ENCODE measurements around the gene AAGAB. TPM values are rescaled to one million over a fixed set of nuclear protein-coding genes. Genes with fewer than 3 reads are reported as not detected.
A peak's percentile ranks its signal among the peaks of the same experiment; 100 is the strongest.
"Not testable (repeated sequence)": the region's sequence is repeated elsewhere in the genome, so short reads cannot be mapped to it uniquely, and the experiment has no call there.

AAGAB gene
- 64.2 and 78.8 TPM in 2 replicates for total RNA-seq (2014; rRNA removed; shearing (Covaris generic))

GRCh38 chr15:67254238-67255175 is at the start of gene AAGAB, which contains the start of gene IQCH:
Gene AAGAB (minus strand): TSS chr15:67254661. CDS start chr15:67254631, 30 bp downstream.
Gene IQCH (plus strand): TSS chr15:67254786. CDS start chr15:67254897, 111 bp downstream.
- peak; percentile 98 for DNase-seq (ENCODE audit: low read depth)

GRCh38 chr15:67303490-67304363 is 49.3 kb upstream of the AAGAB start:
- peak; percentile 38 for DNase-seq (ENCODE audit: low read depth)

GRCh38 chr15:67300266-67301025 is 46.0 kb upstream of the AAGAB start:
- DNase-seq (ENCODE audit: low read depth): no peak

GRCh38 chr15:67296684-67297083 is 42.2 kb upstream of the AAGAB start:
- DNase-seq (ENCODE audit: low read depth): no peak

GRCh38 chr15:67296188-67296587 is 41.7 kb upstream of the AAGAB start:
- DNase-seq (ENCODE audit: low read depth): no peak

GRCh38 chr15:67290319-67290718 is 35.9 kb upstream of the AAGAB start:
- DNase-seq (ENCODE audit: low read depth): no peak

- not testable (repeated sequence) for DNase-seq (ENCODE audit: low read depth)
Measured at GRCh38 chr15:67286400-67286799, 31.9 kb upstream of the AAGAB start.

- not testable (repeated sequence) for DNase-seq (ENCODE audit: low read depth)
Measured at GRCh38 chr15:67285625-67286024, 31.2 kb upstream of the AAGAB start.

GRCh38 chr15:67281714-67282113 is 27.3 kb upstream of the AAGAB start:
- DNase-seq (ENCODE audit: low read depth): no peak

GRCh38 chr15:67280217-67280616 is 25.8 kb upstream of the AAGAB start:
- DNase-seq (ENCODE audit: low read depth): no peak

- no peak for DNase-seq (ENCODE audit: low read depth)
Measured at GRCh38 chr15:67276666-67277065, 22.2 kb upstream of the AAGAB start.

- no peak for DNase-seq (ENCODE audit: low read depth)
Measured at GRCh38 chr15:67274236-67274635, 19.8 kb upstream of the AAGAB start.

GRCh38 chr15:67267951-67268941 is 13.8 kb upstream of the AAGAB start:
- no peak for DNase-seq (ENCODE audit: low read depth)

- DNase-seq (ENCODE audit: low read depth): no peak
Measured at GRCh38 chr15:67267440-67267839, 13.0 kb upstream of the AAGAB start.

GRCh38 chr15:67266870-67267269 is 12.4 kb upstream of the AAGAB start:
- DNase-seq (ENCODE audit: low read depth): no peak

- DNase-seq (ENCODE audit: low read depth): no peak
Measured at GRCh38 chr15:67259806-67260205, 5.3 kb upstream of the AAGAB start.

- DNase-seq (ENCODE audit: low read depth): no peak
Measured at GRCh38 chr15:67259379-67259778, 4.9 kb upstream of the AAGAB start.

GRCh38 chr15:67258412-67258811 is 4.0 kb upstream of the AAGAB start:
- not testable (repeated sequence) for DNase-seq (ENCODE audit: low read depth)

GRCh38 chr15:67256051-67256450 is 1.6 kb upstream of the AAGAB start:
- no peak for DNase-seq (ENCODE audit: low read depth)

- peak; percentile 28 for DNase-seq (ENCODE audit: low read depth)
Measured at GRCh38 chr15:67253549-67254237, 768 bp downstream of the AAGAB start.
